Measurements from ENCODE around the gene ARHGAP27. TPM values are rescaled to one million over a fixed set of nuclear protein-coding genes. Genes with fewer than 3 reads are reported as not detected.

The ARHGAP27 gene
- total RNA-seq, 2 experiments from 2014 or later: 41.7 to 44.3 TPM

DNA sequence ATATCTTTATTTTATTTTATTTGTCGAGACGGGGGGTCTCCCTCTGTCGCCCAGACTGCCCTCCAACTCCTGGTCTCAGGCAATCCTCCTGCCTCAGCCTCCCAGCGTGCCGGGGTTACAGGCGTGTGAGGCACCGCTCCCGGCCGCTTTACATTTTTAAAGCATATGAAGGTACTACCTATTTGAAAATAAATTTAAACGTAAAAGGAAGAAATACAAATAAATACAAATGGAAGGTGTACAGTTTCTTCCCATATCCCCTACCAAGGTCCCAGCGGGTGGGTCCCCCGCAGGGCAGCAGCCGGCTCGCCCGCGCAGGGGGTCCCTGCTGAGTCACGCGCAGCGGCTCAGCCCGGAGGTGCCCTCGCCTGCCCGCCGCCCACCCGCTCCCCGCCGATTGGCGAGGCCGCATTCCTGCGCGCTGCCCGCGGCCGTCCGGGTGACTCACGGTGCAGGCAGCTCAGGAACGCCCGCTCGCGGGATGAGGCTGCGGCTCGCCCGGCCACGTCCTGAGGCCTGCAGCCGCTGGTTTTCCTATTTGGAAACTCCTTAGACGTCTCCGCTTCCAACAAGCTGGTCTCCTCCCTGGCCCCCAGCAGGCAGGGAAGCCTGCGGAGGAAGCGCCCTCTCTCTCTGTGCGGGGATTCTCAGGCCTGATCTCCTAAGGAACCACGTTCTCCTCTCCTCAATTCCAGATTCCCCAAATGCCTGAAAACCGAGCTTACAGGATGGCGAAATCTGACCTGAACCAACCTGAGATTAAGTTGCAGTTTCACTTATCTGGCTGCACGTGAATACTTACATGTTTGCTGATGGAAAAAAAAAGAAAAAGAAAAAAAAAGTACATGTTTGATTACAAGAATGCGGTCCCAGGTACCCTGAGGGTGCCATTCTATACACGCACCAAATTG lies 61.0 kb downstream of the ARHGAP27 start:
- intact Hi-C loops (cut with micrococcal nuclease): no loop called here
- peak overlapping the region; percentile 3 for H3K4me3 Mint-ChIP-seq
- CTCF ChIA-PET: interaction anchor here (1.4 to 1.5 kb wide), 2 partner anchors 14 to 60 kb away, joined by 4 read pairs; no protein-coding TSS in a partner anchor
- POLR2A ChIA-PET: interaction anchor here (1.1 kb wide), 1 partner anchor 61 kb away, joined by 3 read pairs; no protein-coding TSS in a partner anchor
- peaks cover 15% of the 10 kb centered on the region for H3K4me1 Mint-ChIP-seq (ENCODE audit: low read depth)
- H3K27me3 Mint-ChIP-seq: peaks cover 10% of the 10 kb centered on the region
- no peak overlapping the region for H3K27ac Mint-ChIP-seq
- no peaks in the 10 kb centered on the region for H3K9me3 Mint-ChIP-seq
- DNase-seq: peak; percentile 70
- H3K36me3 Mint-ChIP-seq: no peaks in the 10 kb centered on the region

DNA sequence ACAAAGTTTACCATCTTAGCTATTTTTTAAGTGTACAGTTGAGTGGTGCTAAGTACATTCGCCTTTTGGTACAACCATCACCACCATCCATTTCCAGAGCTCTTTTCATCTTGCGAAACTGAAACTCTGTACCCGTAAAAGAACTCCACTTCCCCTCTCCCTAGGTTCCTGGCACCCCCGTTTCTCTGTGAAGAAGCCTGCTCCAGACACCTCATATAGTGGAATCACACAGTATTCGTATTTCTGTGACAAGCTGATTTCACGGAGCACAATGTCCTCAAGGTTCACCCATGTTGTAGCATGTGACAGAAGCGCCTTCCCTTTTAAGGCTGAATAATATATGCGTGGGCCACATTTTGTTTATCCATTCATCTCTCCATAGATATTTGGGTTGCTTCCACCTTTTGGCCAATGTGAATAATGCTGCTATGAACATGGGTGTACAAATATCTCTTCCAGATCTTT lies 61.7 kb downstream of the ARHGAP27 start:
- CTCF ChIA-PET: interaction anchor here (1.4 to 1.5 kb wide), 2 partner anchors 14 to 60 kb away, joined by 4 read pairs; no protein-coding TSS in a partner anchor
- POLR2A ChIA-PET: no interaction called here
- H3K4me3 Mint-ChIP-seq: no peak overlapping the region
- intact Hi-C loops (cut with micrococcal nuclease): no loop called here
- H3K27me3 Mint-ChIP-seq: peaks cover 10% of the 10 kb centered on the region
- no peaks in the 10 kb centered on the region for H3K36me3 Mint-ChIP-seq
- H3K4me1 Mint-ChIP-seq (ENCODE audit: low read depth): peaks cover 15% of the 10 kb centered on the region
- H3K9me3 Mint-ChIP-seq: no peaks in the 10 kb centered on the region
- peak; percentile 8 for DNase-seq
- H3K27ac Mint-ChIP-seq: no peak overlapping the region

DNA sequence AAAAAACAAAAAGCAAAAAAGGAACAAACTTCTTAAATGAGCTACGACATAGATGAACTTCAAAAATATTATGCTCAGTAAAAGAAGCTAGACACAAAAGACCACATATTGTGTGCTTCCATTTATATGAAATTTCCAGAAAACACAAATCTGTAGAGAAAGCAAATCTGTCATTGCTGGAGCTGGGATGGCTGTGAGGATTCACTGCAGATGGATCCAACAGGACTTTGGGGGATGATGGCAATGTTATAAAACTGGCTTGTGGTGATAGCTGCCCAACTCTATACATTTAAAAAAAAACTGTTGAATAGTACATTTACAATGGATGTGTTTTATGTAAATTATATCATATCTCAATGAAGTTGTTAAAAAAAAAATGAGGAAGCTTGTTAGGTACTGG lies 63.2 kb downstream of the ARHGAP27 start:
- no peaks in the 10 kb centered on the region for H3K36me3 Mint-ChIP-seq
- no peak overlapping the region for H3K4me3 Mint-ChIP-seq
- peaks cover 12% of the 10 kb centered on the region for H3K27me3 Mint-ChIP-seq
- peaks cover 15% of the 10 kb centered on the region for H3K4me1 Mint-ChIP-seq (ENCODE audit: low read depth)
- ChIA-PET CTCF (interaction anchor here (1.5 kb wide), 1 partner anchor 16 kb away, joined by 6 read pairs; no protein-coding TSS in a partner anchor), POLR2A (interaction anchor here (0.7 to 1.1 kb wide), 2 partner anchors 12 to 196 kb away, joined by 3 to 4 read pairs; no protein-coding TSS in a partner anchor)
- no peak for DNase-seq
- no peak overlapping the region for H3K27ac Mint-ChIP-seq
- intact Hi-C loops (cut with micrococcal nuclease): no loop called here
- H3K9me3 Mint-ChIP-seq: no peaks in the 10 kb centered on the region

DNA sequence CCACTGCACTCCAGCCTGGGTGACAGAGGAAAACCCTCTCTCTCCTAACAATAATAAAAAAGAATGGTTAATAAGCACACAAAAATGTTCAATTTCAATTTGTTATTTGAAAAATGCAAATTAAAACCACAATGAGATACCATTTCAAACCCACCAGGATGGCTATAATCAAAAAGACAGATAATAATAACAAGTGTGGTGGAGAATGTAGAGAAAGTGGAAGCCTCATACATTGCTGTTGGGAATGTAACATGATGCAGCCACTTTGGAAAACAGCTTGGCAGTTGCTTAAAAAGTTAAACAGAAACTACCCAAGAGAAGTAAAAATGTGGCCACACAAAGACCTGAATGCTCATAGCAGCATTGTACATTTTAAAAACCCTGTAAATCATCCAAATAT lies 64.0 kb downstream of the ARHGAP27 start:
- intact Hi-C loops (cut with micrococcal nuclease): no loop called here
- ChIA-PET POLR2A (interaction anchor here (1.1 kb wide), 1 partner anchor 11 kb away, joined by 4 read pairs; no protein-coding TSS in a partner anchor), CTCF (interaction anchor here (1.5 kb wide), 1 partner anchor 17 kb away, joined by 6 read pairs; no protein-coding TSS in a partner anchor)
- Mint-ChIP-seq H3K27ac (no peak overlapping the region), H3K4me3 (no peak overlapping the region), H3K4me1 (ENCODE audit: low read depth) (peaks cover 15% of the 10 kb centered on the region), H3K9me3 (no peaks in the 10 kb centered on the region), H3K36me3 (no peaks in the 10 kb centered on the region), H3K27me3 (peaks cover 13% of the 10 kb centered on the region)
- no peak for DNase-seq

DNA sequence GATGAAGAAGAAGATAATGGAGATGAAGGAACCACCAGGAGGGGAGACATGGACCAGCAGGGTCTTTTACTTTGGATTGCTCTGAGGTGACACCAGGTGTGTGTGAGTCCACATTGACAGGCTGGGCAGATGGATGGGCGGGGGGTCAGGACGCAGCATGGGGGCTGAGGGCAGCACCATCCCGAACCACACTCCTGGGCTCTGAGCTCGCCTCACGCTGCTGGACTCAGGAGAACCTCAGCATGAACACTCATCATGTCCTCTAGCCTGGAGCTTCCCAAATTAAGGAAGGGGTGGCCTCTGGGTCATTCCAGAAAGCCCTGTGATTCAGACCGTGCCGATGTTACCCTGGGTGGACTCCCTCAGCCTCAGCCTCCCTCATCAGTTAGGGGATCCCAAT lies 65.5 kb downstream of the ARHGAP27 start:
- Mint-ChIP-seq H3K27me3 (peaks cover 17% of the 10 kb centered on the region), H3K4me1 (ENCODE audit: low read depth) (peaks cover 11% of the 10 kb centered on the region), H3K27ac (no peak overlapping the region), H3K4me3 (no peak overlapping the region), H3K9me3 (peaks cover 7% of the 10 kb centered on the region), H3K36me3 (no peaks in the 10 kb centered on the region)
- no peak for DNase-seq
- ChIA-PET CTCF (interaction anchor here (1.2 to 2.4 kb wide), 2 partner anchors 18 to 90 kb away, joined by 4 to 9 read pairs; no protein-coding TSS in a partner anchor), POLR2A (no interaction called here)
- intact Hi-C loops (cut with micrococcal nuclease): no loop called here

DNA sequence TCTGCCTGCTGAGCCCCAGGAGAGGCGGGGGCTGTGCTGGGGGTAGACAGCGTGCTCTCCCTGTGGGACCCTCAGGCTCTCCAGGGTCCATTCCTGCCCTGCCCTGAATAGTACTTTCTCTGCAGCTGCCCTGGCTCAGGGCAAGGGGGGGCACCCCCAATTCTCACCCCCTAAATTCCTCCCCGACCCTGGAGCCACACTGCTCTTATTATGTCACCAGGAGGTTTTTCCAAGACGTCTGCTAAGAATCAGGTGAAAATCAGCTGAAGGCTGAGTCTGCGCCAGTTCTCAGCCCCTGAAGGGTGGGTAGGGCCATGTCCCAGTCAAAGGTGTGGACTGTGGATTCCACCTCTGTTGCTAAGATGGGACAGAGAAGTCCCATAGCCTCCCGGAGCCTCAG lies 66.0 kb downstream of the ARHGAP27 start:
- POLR2A ChIA-PET: no interaction called here
- DNase-seq: no peak
- CTCF ChIA-PET: interaction anchor here (1.2 to 2.4 kb wide), 3 partner anchors 19 to 96 kb away, joined by 3 to 9 read pairs (median 4); no protein-coding TSS in a partner anchor
- Mint-ChIP-seq H3K4me1 (ENCODE audit: low read depth) (peaks cover 6% of the 10 kb centered on the region), H3K4me3 (no peak overlapping the region), H3K9me3 (peaks cover 7% of the 10 kb centered on the region), H3K27me3 (peaks cover 14% of the 10 kb centered on the region), H3K27ac (no peak overlapping the region), H3K36me3 (no peaks in the 10 kb centered on the region)
- intact Hi-C loops (cut with micrococcal nuclease): no loop called here

DNA sequence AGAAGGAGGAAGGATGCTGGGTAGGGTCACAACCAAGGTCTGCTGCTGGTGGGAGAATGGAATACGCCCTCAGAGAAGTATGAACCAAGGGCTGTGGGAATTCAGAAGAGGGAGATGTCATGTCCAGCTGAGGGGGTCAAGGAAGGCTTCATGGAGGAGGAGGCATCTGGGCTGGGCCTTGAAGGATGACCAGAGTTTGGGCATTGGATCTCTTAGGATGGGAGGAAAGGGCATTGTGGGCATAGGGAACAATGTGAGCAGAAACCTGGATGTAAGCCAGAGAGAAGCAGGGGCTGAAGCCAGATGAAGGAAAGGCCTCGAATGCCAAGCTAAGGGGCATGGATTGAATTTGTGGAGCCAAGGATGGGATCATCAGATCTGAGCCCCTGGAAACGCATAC lies 66.6 kb downstream of the ARHGAP27 start:
- no peaks in the 10 kb centered on the region for H3K36me3 Mint-ChIP-seq
- peaks cover 5% of the 10 kb centered on the region for H3K4me1 Mint-ChIP-seq (ENCODE audit: low read depth)
- DNase-seq: no peak
- no peak overlapping the region for H3K4me3 Mint-ChIP-seq
- ChIA-PET CTCF (interaction anchor here (1.2 to 2.4 kb wide), 3 partner anchors 19 to 95 kb away, joined by 3 to 9 read pairs (median 4); no protein-coding TSS in a partner anchor), POLR2A (no interaction called here)
- H3K27me3 Mint-ChIP-seq: peaks cover 16% of the 10 kb centered on the region
- intact Hi-C loops (cut with micrococcal nuclease): no loop called here
- H3K9me3 Mint-ChIP-seq: peaks cover 7% of the 10 kb centered on the region
- H3K27ac Mint-ChIP-seq: no peak overlapping the region

DNA sequence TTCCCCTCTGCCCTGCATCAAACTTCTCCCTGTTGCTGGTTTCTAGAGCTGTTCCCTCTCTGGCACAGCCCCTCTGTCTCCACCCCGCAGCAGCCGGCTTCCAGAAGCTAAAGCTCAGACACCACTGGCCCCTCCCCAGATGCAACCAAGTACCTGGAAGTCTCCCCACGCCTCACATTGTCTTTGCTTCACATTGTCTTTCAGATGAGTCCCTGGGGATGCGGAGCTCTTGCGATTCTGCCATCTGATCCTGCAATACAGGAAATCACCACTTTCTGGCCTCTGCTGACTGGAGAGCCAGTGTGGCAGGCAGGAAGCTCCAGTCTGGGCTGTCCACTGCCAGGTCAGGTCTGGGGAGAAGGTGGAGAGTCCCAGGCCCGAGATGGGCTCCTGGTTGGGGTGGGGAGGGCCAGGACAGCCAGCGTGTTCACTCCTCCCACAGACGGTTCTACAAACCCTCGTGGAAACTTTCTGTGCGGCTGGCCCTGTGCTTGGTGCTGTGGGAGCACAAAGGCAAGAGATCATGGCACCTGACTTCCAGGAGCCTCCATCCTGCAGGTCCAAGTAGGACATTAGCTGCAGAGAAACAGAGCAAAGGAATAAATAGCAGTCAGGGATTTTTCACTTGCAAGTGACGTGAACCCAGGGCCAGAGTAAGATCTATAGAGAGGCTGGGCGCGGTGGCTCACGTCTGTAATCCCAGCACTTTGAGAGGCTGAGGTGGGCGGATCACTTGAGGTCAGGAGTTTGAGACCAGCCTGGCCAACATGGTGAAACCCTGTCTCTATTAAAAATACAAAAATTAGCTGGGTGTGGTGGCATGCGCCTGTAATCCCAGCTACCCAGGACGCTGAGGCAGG lies 67.9 kb downstream of the ARHGAP27 start:
- POLR2A ChIA-PET: no interaction called here
- no peaks in the 10 kb centered on the region for H3K36me3 Mint-ChIP-seq
- CTCF ChIA-PET: interaction anchor here (0.7 to 2.4 kb wide), 3 partner anchors 71 to 88 kb away, joined by 3 to 9 read pairs (median 3); no protein-coding TSS in a partner anchor
- no peaks in the 10 kb centered on the region for H3K4me1 Mint-ChIP-seq (ENCODE audit: low read depth)
- peaks cover 7% of the 10 kb centered on the region for H3K9me3 Mint-ChIP-seq
- intact Hi-C loops (cut with micrococcal nuclease): no loop called here
- no peak overlapping the region for H3K4me3 Mint-ChIP-seq
- H3K27ac Mint-ChIP-seq: no peak overlapping the region
- no peak for DNase-seq
- H3K27me3 Mint-ChIP-seq: peaks cover 16% of the 10 kb centered on the region

DNA sequence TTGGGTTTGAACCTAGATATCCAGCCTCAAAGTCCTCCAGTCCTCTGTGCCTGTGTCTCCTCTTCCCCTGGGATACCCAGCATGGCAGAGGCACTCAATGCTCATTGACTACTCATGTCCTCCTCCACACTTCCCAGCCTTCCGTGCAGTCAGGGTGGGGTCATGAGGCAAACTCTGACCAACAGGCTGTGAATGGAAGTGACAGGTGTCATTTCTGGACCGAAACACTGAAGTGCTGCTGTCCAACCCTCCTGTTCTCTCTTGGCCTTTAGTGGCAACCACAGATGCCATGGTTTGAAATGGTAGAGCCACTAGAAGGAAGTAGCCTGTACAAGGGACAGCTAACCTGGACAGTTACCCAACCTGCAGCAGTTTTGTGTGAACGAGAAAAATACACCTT lies 69.2 kb downstream of the ARHGAP27 start:
- H3K27me3 Mint-ChIP-seq: peaks cover 14% of the 10 kb centered on the region
- no peak overlapping the region for H3K27ac Mint-ChIP-seq
- H3K9me3 Mint-ChIP-seq: peaks cover 7% of the 10 kb centered on the region
- ChIA-PET CTCF (interaction anchor here (0.9 kb wide), 1 partner anchor 87 kb away, joined by 3 read pairs; no protein-coding TSS in a partner anchor), POLR2A (no interaction called here)
- no peak overlapping the region for H3K4me3 Mint-ChIP-seq
- H3K36me3 Mint-ChIP-seq: no peaks in the 10 kb centered on the region
- intact Hi-C loops (cut with micrococcal nuclease): no loop called here
- no peak for DNase-seq
- H3K4me1 Mint-ChIP-seq (ENCODE audit: low read depth): no peaks in the 10 kb centered on the region

DNA sequence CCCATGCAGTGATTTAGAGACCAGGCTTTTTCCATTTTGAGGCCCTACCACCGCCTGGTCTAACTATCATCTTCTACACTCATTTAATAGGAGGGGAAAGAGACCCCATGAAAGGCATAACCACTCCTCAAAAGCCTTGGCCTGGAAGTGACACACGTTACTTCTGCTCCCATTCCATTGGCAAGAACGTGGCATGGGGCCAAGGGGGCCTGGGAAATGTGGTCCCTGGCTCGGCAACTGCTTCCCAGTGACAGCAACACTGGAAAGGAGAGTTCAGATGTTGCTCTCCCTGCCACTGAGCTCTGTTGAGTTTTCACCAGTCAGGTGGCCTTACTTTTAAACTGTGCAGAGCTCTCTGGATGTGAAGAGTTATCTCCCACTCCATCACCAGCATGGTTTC lies 70.7 kb downstream of the ARHGAP27 start:
- intact Hi-C loops (cut with micrococcal nuclease): no loop called here
- no peaks in the 10 kb centered on the region for H3K36me3 Mint-ChIP-seq
- CTCF ChIA-PET: no interaction called here
- H3K4me3 Mint-ChIP-seq: no peak overlapping the region
- H3K9me3 Mint-ChIP-seq: peaks cover 7% of the 10 kb centered on the region
- no peak overlapping the region for H3K27ac Mint-ChIP-seq
- peaks cover 9% of the 10 kb centered on the region for H3K4me1 Mint-ChIP-seq (ENCODE audit: low read depth)
- POLR2A ChIA-PET: no interaction called here
- DNase-seq: no peak
- peaks cover 14% of the 10 kb centered on the region for H3K27me3 Mint-ChIP-seq

DNA sequence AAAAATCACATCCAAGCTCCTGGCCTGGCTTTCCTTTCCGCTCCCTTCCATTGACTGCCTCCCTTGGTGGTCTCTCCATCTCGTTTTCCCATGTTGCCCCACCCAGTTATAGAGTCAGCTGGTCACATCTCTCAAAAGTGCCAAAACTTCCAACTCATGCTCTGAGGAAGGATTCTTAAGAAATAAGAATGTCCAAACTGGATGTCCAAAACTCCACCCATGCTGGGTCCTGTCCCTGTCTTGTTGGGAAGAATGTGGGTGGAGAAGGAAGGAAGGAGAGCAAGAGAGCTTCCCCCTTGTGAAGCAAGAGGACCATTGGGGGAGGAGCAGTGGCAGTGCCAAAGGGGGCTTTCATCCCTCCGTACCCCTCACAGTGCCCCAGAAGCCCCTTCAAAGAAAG lies 71.2 kb downstream of the ARHGAP27 start:
- Mint-ChIP-seq H3K9me3 (peaks cover 7% of the 10 kb centered on the region), H3K27me3 (peaks cover 14% of the 10 kb centered on the region), H3K4me3 (no peak overlapping the region), H3K36me3 (no peaks in the 10 kb centered on the region), H3K27ac (no peak overlapping the region), H3K4me1 (ENCODE audit: low read depth) (peaks cover 14% of the 10 kb centered on the region)
- DNase-seq: no peak
- CTCF ChIA-PET: interaction anchor here (1.7 kb wide), 1 partner anchor 84 kb away, joined by 6 read pairs; no protein-coding TSS in a partner anchor
- POLR2A ChIA-PET: no interaction called here
- intact Hi-C loops (cut with micrococcal nuclease): no loop called here

Data from activated CD4-positive, alpha-beta memory T cell treated with anti-CD3 and anti-CD28 coated beads for 36 hours (primary cell).